Type B pancreatic cell (in vitro differentiated cells): ENCODE results near the gene TDRD3. TPM values are rescaled to one million over a fixed set of nuclear protein-coding genes. Genes with fewer than 3 reads are reported as not detected.
A peak's percentile ranks its signal among the peaks of the same experiment; 100 is the strongest.

ENCODE experiments used
- DNase-seq: peaks from one replicate; pipeline ENCODE4 v3.0.0; 2021; ENCODE audit warnings: mixed read lengths; ENCODE audit not compliant: unreplicated experiment; ENCODE audit errors: extremely low spot score
- H3K27ac Mint-ChIP-seq: 2 replicates; pipeline ENCODE4 v1.8.0; 2021; ENCODE audit warnings: mild to moderate bottlenecking, mixed read lengths
- H3K27me3 Mint-ChIP-seq: 2 replicates; pipeline ENCODE4 v1.8.0; 2021; ENCODE audit warnings: mixed read lengths
- H3K36me3 Mint-ChIP-seq: 2 replicates; pipeline ENCODE4 v1.8.0; 2021; ENCODE audit warnings: mixed read lengths
- H3K4me1 Mint-ChIP-seq: one replicate; pipeline ENCODE4 v1.8.0; 2021; ENCODE audit warnings: mixed read lengths; ENCODE audit not compliant: unreplicated experiment
- H3K4me3 Mint-ChIP-seq: 2 replicates; pipeline ENCODE4 v1.8.0; 2021; ENCODE audit warnings: mild to moderate bottlenecking, mixed read lengths
- H3K9me3 Mint-ChIP-seq: 2 replicates; pipeline ENCODE4 v1.8.0; 2021; ENCODE audit warnings: mixed read lengths
- long read RNA-seq: library from polyadenylated mRNA; unstranded; transcript quantifications from one replicate; pipeline ENCODE4 v2.0.0, GENCODE V29; 2020
- total RNA-seq: library from RNA; stranded (reverse); gene quantifications from 2 replicates; pipeline ENCODE4 v1.2.1, GENCODE V29; 2021; ENCODE audit warnings: low replicate concordance
- TF ChIP-seq, protein P1 (sequence below): fragments of 200-600 bp; sonication (generic); conservative IDR thresholded peaks from 2 replicates; pipeline ENCODE4 v1.5.0; 2021; ENCODE audit warnings: antibody characterized with exemption, mild to moderate bottlenecking

Gene TDRD3
- 14.8 and 30.1 TPM in 2 replicates for total RNA-seq
- long read RNA-seq, partial matches to known transcripts: 9 of 32 reads
- long read RNA-seq, other reads (novel, unspliced or antisense): 19 of 32 reads

DNA sequence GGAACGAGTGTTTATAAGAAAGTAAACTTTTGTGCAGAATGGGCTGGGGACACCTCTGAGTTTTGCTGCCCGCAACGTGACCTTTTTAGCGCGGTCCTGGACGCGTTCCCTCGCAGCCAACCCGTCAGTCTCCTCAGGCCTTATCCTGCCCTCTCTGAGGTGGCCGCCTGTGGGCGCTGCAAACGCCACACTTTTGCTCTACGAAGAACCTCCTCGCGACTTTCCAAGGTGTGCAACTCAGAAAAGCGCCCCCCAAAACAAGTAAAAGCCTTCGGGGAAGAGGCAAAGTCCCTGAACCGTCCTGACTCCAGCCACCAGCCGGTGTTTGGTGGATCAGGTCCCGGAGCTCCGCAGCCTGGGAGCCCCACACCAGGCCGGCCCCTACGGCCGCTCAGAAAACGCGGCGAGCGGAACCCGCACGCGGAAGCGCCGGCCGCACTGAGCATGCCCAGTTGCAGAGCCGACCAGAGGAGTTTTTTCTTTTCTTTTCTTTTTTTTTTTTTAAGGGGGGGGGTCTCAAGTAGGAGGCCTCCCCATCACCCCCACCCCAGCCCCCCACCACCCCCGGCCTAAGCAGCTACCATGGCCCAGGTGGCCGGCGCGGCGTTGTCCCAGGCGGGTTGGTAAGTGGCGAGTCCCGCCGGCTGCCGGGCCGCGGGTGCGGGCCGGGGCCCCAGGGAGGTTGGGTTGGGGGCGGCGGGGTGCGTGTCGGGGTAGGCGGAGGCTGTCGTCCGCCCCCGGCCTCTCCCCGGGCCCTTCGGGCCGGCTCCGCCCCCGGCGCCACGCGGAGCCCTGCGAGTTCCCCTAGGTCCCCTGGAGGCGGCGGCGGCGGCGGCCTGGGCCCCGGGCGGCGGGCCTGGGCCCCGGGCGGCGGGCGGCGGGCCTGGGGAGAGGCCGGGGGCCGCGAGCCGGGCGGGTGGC lies at the start of gene TDRD3:
Gene TDRD3 (plus strand): TSS at position 438 of the 921 bp plus-strand sequence. CDS start 145 bp downstream, at position 583.
- H3K27me3 Mint-ChIP-seq: no peaks in the 10 kb centered on the region
- peak within 1 kb of the TSS; percentile 96 for H3K4me3 Mint-ChIP-seq
- TF ChIP-seq, protein P1, sequence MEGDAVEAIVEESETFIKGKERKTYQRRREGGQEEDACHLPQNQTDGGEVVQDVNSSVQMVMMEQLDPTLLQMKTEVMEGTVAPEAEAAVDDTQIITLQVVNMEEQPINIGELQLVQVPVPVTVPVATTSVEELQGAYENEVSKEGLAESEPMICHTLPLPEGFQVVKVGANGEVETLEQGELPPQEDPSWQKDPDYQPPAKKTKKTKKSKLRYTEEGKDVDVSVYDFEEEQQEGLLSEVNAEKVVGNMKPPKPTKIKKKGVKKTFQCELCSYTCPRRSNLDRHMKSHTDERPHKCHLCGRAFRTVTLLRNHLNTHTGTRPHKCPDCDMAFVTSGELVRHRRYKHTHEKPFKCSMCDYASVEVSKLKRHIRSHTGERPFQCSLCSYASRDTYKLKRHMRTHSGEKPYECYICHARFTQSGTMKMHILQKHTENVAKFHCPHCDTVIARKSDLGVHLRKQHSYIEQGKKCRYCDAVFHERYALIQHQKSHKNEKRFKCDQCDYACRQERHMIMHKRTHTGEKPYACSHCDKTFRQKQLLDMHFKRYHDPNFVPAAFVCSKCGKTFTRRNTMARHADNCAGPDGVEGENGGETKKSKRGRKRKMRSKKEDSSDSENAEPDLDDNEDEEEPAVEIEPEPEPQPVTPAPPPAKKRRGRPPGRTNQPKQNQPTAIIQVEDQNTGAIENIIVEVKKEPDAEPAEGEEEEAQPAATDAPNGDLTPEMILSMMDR: peak; percentile 81
- DNase-seq: peak; percentile 86
- peaks cover 26% of the 10 kb centered on the region for H3K4me1 Mint-ChIP-seq
- peak within 1 kb of the TSS; percentile 96 for H3K27ac Mint-ChIP-seq
- no peaks in the 10 kb centered on the region for H3K9me3 Mint-ChIP-seq
- no peaks in the 10 kb centered on the region for H3K36me3 Mint-ChIP-seq

GRCh38 chr13:60347690-60348089 lies 49.3 kb upstream of the TDRD3 start:
- H3K27me3 Mint-ChIP-seq: no peaks in the 10 kb centered on the region
- TF ChIP-seq, protein P1: no peak
- no peak overlapping the region for H3K27ac Mint-ChIP-seq
- peaks cover 17% of the 10 kb centered on the region for H3K4me1 Mint-ChIP-seq
- DNase-seq: no peak
- no peaks in the 10 kb centered on the region for H3K9me3 Mint-ChIP-seq
- H3K36me3 Mint-ChIP-seq: no peaks in the 10 kb centered on the region
- H3K4me3 Mint-ChIP-seq: no peak overlapping the region

DNA sequence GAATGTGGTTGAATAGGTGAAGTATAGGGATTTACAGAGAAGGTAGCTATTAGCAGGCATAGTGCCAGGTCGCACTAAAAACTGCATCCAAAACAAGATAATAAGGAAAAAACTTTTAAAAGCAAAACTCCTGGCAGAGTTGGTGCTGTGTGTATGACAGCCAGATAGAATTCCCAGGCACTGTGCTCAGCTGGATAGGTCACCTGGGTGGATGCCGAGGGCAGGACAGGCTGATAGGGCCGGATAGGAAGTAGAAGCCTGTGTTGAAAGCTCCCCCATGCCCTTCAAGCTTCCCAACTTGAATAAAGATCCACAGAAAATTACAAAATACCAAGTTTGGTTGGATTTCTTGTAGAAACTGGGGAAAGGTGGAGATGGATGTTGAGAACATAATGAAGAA lies 48.9 kb upstream of the TDRD3 start:
- Mint-ChIP-seq H3K27ac (no peak overlapping the region), H3K36me3 (no peaks in the 10 kb centered on the region), H3K4me1 (peaks cover 17% of the 10 kb centered on the region), H3K9me3 (peaks cover 1% of the 10 kb centered on the region), H3K4me3 (no peak overlapping the region), H3K27me3 (no peaks in the 10 kb centered on the region)
- TF ChIP-seq, protein P1: no peak
- no peak for DNase-seq

DNA sequence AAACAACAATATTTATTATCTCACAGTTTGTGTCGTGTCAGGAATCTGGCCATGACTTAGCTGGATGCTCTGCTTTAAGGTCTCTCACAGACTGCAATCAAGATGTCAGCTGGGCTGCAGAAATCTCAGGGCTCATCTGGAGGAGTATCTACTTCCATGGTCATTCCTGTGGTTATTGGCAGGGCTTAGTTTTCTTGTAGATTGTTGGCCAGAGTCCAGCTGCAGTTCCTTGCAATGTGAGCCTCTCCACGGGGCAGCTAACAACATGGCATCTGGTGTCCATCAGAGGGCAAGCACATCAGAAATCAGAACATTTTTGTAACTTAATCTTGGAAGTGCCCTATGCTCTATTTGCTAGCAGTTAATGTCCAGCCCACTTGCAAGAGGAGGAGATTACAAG lies 45.7 kb upstream of the TDRD3 start:
- no peak for DNase-seq
- Mint-ChIP-seq H3K4me3 (peak overlapping the region; percentile 18), H3K9me3 (peaks cover 3% of the 10 kb centered on the region), H3K36me3 (no peaks in the 10 kb centered on the region), H3K4me1 (peaks cover 17% of the 10 kb centered on the region), H3K27me3 (no peaks in the 10 kb centered on the region), H3K27ac (no peak overlapping the region)
- TF ChIP-seq, protein P1: no peak

DNA sequence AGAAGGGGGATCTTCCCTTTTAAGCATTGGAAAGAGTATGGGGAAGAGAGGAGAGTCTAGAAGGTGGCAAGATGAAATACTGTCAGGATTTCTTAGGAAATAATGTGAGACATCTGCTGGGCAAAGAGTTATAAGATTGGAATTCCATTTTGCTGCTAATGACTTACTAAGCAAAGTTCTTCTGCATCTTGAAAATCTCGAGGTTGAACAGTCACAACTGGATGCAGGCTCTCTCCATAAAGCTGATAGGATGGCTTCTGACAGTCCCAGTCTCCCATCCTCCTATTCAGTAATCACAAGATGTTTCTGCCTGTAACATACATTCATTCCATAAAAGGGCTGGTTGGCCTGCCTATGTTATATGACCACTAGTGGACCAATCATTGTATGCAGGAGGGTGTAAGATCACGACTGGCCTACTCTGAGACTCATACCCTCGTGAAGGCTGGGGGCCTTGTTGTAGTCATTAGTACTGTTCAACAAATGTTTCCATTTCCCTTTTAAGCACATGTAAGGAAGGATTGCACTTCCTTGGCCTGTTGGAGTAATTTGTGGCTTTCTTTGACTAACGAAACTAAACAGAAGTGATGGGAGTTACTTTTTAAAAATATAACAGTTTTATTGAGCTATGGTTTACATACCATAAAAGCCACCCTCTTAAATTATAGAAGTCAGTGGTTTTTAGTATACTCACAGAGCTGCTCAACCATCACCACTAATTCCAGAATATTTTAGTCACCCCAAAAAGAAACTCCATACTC lies 45.0 kb upstream of the TDRD3 start:
- Mint-ChIP-seq H3K36me3 (no peaks in the 10 kb centered on the region), H3K4me1 (peaks cover 17% of the 10 kb centered on the region), H3K27me3 (no peaks in the 10 kb centered on the region), H3K27ac (no peak overlapping the region), H3K9me3 (peaks cover 3% of the 10 kb centered on the region), H3K4me3 (no peak overlapping the region)
- TF ChIP-seq, protein P1: no peak
- no peak for DNase-seq
